ENCODE measurements around the gene ANKMY1. TPM values are rescaled to one million over a fixed set of nuclear protein-coding genes. Genes with fewer than 3 reads are reported as not detected.

Gene ANKMY1
- total and polyA plus RNA-seq, 2 experiments from 2014 or later: 5.1 to 10.1 TPM

DNA sequence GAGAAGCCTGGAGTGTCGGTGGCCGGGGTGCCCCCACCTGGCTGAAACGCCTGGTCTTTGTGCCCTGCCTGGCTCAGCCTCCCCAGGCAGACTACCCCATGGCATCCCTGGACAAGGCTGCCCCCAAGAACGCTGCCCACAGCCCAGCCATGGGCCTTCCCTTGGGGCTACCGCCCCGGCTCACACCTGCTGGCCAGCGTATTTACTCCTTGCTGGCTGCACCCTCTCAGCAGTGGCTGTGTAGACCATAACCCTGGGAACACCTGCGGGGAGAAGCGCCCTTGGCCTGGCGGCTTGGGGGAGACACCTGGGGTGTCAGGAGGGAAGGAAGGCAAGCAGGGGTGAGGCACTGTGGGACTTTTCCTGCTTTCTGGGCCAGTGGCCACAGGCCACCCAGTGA is 46.1 kb upstream of the ANKMY1 start:
- Histone ChIP-seq H3F3A (ENCODE audit: insufficient read depth) (no peaks in the 10 kb centered on the region), H3K27ac (no peak overlapping the region), H3K9me2 (ENCODE audit: insufficient read depth) (no peaks in the 10 kb centered on the region), H3K4me2 (ENCODE audit: unreplicated experiment) (no peak overlapping the region), H2AFZ (no peak overlapping the region), H3K4me3 (no peak overlapping the region), H3K36me3 (ENCODE audit: low read depth) (no peaks in the 10 kb centered on the region), H3K4me1 (ENCODE audit: insufficient read depth) (no peaks in the 10 kb centered on the region), H3K9ac (no peak overlapping the region), H3K9me3 (ENCODE audit: low read depth) (no peaks in the 10 kb centered on the region), H3K79me2 (ENCODE audit: insufficient read depth) (no peaks in the 10 kb centered on the region), H4K20me1 (ENCODE audit: insufficient read depth) (no peaks in the 10 kb centered on the region), H3K27me3 (replicated peaks; ENCODE audit: insufficient read depth) (no peaks in the 10 kb centered on the region)
- TF ChIP-seq EZH2phosphoT487 (IDR thresholded peaks at IDR 0.05; ENCODE audit: insufficient read depth, low read depth): no peak
- no peak for TF ChIP-seq EZH2 (IDR thresholded peaks at IDR 0.05; ENCODE audit: insufficient read depth, poor library complexity, severe bottlenecking)
- 76 to 84% methylated on average over 9 of the region's 10 CpGs for WGBS, 2 experiments (ENCODE audit: low coverage in 1 of 2, low lambda C conversion rate in 2 of 2, missing lambda C conversion rate in 2 of 2)
- DNase-seq: no peak
- in situ Hi-C loops (cut with MboI): no loop called here

DNA sequence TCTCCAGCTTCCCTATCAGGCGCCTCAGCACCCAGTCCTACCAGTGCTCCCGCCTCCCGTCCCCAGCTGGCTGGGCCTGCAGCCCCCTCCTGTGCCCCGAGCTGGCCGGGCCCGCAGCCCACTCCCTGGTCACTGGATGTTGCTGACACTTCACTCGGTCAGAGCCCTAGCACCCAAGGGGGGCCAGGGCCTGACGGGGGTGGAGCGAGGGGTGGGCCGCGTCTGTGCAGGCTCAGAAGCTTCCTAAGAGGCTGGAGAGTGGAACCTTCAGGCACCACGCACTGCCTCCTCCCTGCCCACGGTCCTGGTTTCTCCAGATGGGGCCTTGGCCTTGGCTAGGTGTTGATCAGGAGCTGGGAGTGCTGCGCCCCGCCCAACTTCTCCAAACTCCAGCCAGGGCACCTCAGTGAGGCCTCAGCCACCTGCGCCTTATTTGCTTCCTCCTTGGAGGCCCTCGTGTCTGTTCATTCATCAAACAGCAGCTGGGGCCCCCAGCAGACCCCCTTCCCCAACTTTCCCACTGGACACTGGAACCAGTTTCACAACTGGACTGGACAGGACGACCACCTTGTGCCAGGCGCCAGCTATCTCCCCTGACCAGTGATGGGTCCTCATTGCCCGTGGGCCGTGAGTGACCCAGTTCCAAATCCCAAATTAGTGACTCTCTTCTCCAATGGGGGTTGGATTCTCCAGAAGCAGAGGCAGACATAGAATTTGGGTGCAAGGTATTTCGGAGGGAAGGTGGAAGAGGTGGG is 45.5 kb upstream of the ANKMY1 start:
- H4K20me1 ChIP-seq (ENCODE audit: insufficient read depth): no peaks in the 10 kb centered on the region
- H3F3A ChIP-seq (ENCODE audit: insufficient read depth): no peaks in the 10 kb centered on the region
- no peak overlapping the region for H3K9ac ChIP-seq
- 87 to 91% methylated on average over 14 to 22 of the region's 22 CpGs for WGBS, 2 experiments (ENCODE audit: low coverage in 1 of 2, low lambda C conversion rate in 2 of 2, missing lambda C conversion rate in 2 of 2)
- H3K4me2 ChIP-seq (ENCODE audit: unreplicated experiment): no peak overlapping the region
- no peaks in the 10 kb centered on the region for H3K9me3 ChIP-seq (ENCODE audit: low read depth)
- DNase-seq: no peak
- H2AFZ ChIP-seq: no peak overlapping the region
- H3K9me2 ChIP-seq (ENCODE audit: insufficient read depth): no peaks in the 10 kb centered on the region
- H3K79me2 ChIP-seq (ENCODE audit: insufficient read depth): no peaks in the 10 kb centered on the region
- no peak overlapping the region for H3K4me3 ChIP-seq
- no peaks in the 10 kb centered on the region for H3K27me3 ChIP-seq (replicated peaks; ENCODE audit: insufficient read depth)
- H3K4me1 ChIP-seq (ENCODE audit: insufficient read depth): no peaks in the 10 kb centered on the region
- no peak for TF ChIP-seq EZH2phosphoT487 (IDR thresholded peaks at IDR 0.05; ENCODE audit: insufficient read depth, low read depth)
- TF ChIP-seq EZH2 (IDR thresholded peaks at IDR 0.05; ENCODE audit: insufficient read depth, poor library complexity, severe bottlenecking): no peak
- H3K36me3 ChIP-seq (ENCODE audit: low read depth): no peaks in the 10 kb centered on the region
- no peak overlapping the region for H3K27ac ChIP-seq
- in situ Hi-C loops (cut with MboI): no loop called here

DNA sequence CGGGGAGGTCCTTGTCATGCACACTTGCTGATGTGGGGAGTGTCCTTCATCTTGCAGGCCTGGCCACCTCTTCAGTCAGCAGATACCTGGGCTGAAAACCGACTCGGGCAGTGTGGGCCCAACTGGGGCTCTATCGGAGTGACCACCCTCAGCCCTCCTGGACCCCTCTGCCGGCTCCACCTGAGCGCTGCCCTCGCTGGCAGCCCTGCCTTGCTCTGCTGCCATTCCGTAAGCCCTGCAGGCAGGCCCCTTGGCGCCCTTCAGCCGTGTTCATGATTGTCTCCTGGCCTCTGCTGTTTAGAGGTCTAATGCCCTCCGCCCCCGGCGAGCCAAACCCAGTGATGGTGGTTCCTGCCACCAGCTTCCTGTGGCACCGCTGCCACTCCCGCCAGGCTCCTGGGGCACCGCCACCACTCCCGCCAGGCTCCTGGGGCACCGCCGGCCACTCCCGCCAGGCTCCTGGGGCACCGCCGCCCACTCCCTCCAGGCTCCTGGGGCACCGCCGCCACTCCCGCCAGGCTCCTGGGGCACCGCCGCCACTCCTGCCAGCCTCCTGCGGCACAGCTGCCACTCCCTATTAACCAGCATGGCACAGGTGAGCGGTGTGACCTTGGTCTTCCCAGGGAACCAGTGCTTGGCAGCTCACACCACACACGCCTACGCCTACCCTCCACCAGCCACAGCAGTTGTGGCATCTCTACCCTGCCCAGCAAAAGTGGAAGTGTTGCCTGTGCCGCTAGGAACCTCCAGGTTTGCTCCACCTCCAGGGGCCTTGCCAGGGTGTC is 44.7 kb upstream of the ANKMY1 start:
- no peaks in the 10 kb centered on the region for H4K20me1 ChIP-seq (ENCODE audit: insufficient read depth)
- H3K9ac ChIP-seq: no peak overlapping the region
- no peaks in the 10 kb centered on the region for H3K79me2 ChIP-seq (ENCODE audit: insufficient read depth)
- no peak overlapping the region for H2AFZ ChIP-seq
- TF ChIP-seq EZH2phosphoT487 (IDR thresholded peaks at IDR 0.05; ENCODE audit: insufficient read depth, low read depth) (no peak), EZH2 (IDR thresholded peaks at IDR 0.05; ENCODE audit: insufficient read depth, poor library complexity, severe bottlenecking) (no peak)
- in situ Hi-C loops (cut with MboI): no loop called here
- no peaks in the 10 kb centered on the region for H3K36me3 ChIP-seq (ENCODE audit: low read depth)
- no peaks in the 10 kb centered on the region for H3K27me3 ChIP-seq (replicated peaks; ENCODE audit: insufficient read depth)
- DNase-seq: no peak
- H3F3A ChIP-seq (ENCODE audit: insufficient read depth): no peaks in the 10 kb centered on the region
- H3K4me2 ChIP-seq (ENCODE audit: unreplicated experiment): no peak overlapping the region
- H3K4me1 ChIP-seq (ENCODE audit: insufficient read depth): no peaks in the 10 kb centered on the region
- WGBS, 2 experiments (ENCODE audit: low coverage in 1 of 2, low lambda C conversion rate in 2 of 2, missing lambda C conversion rate in 2 of 2): 89 to 93% methylated on average over 24 to 31 of the region's 32 CpGs
- no peaks in the 10 kb centered on the region for H3K9me2 ChIP-seq (ENCODE audit: insufficient read depth)
- no peaks in the 10 kb centered on the region for H3K9me3 ChIP-seq (ENCODE audit: low read depth)
- H3K27ac ChIP-seq: no peak overlapping the region
- no peak overlapping the region for H3K4me3 ChIP-seq

DNA sequence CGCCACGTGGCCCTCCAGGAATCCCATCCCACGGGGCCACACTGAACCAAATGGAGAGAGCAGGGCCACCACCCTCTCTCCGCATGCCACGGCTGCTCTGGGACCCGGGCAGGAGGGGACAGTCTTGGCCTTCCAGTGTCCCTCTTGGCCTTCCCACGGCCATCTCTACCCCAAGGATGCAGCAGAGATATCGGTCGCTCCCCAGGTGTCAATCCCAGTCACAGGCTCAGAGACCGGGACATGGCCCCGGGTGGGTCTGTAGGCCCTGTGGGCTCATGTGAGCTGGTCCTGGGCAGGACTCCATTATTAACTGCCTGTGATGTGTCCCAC is 44.0 kb upstream of the ANKMY1 start:
- no peak for DNase-seq
- H3K9ac ChIP-seq: no peak overlapping the region
- WGBS, 2 experiments (ENCODE audit: low coverage in 1 of 2, low lambda C conversion rate in 2 of 2, missing lambda C conversion rate in 2 of 2): 89 to 93% methylated on average over 11 of the region's 11 CpGs
- no peaks in the 10 kb centered on the region for H3K9me3 ChIP-seq (ENCODE audit: low read depth)
- H4K20me1 ChIP-seq (ENCODE audit: insufficient read depth): no peaks in the 10 kb centered on the region
- H3K4me1 ChIP-seq (ENCODE audit: insufficient read depth): no peaks in the 10 kb centered on the region
- no peak overlapping the region for H3K27ac ChIP-seq
- no peak overlapping the region for H3K4me3 ChIP-seq
- no peaks in the 10 kb centered on the region for H3F3A ChIP-seq (ENCODE audit: insufficient read depth)
- H3K4me2 ChIP-seq (ENCODE audit: unreplicated experiment): no peak overlapping the region
- no peak overlapping the region for H2AFZ ChIP-seq
- H3K79me2 ChIP-seq (ENCODE audit: insufficient read depth): no peaks in the 10 kb centered on the region
- in situ Hi-C loops (cut with MboI): no loop called here
- no peaks in the 10 kb centered on the region for H3K9me2 ChIP-seq (ENCODE audit: insufficient read depth)
- H3K27me3 ChIP-seq (replicated peaks; ENCODE audit: insufficient read depth): no peaks in the 10 kb centered on the region
- no peaks in the 10 kb centered on the region for H3K36me3 ChIP-seq (ENCODE audit: low read depth)
- TF ChIP-seq EZH2phosphoT487 (IDR thresholded peaks at IDR 0.05; ENCODE audit: insufficient read depth, low read depth) (no peak), EZH2 (IDR thresholded peaks at IDR 0.05; ENCODE audit: insufficient read depth, poor library complexity, severe bottlenecking) (no peak)
